Measurements from ENCODE around the gene SBF2.

The SBF2 gene

GRCh38 chr11:9735236-9735635 lies 558.8 kb downstream of the SBF2 start:
- DNase-seq = no peak

DNA sequence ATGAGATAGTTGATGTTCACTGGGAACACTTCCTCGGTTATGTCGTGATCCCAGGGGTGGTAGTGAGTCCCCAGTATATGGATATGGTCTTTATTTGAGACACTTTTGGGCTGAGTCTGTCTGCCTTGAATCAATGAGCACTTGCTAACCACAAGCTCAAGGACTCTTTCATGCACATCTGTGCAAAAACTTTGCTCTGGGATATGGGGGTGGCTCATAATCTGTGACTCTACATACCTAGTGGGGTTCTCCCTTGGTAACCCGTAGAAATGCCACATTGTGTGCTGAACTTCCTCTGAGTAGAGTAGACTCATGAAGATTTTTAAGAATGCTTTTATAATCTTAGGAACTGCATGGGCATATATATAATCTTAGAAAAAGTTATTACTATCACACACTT lies 560.8 kb downstream of the SBF2 start:
- DNase-seq = no peak

DNA sequence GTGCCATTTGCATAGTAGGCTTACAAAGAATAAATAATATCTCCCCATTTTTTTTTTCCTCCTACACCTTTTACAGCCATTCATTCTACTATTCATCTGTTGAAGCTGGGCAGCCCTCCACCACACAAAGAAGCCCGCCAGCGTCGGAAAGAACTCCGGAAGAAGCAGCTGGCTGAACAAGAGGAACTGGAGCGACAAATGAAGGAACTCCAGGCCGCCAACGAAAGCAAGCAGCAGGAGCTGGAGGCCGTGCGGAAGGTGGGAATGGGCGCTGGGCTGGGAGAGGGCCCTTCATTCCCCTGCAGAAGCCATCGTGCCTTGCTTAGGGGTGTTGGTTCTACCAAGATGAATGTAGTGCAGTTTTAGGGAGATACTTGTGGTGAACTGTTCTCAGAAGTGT lies 561.6 kb downstream of the SBF2 start:
- DNase-seq = no peak

- no peak for DNase-seq
These were observed 562.8 kb downstream of the SBF2 start for GRCh38 chr11:9731256-9731655.

All from inflammatory macrophage treated with lipopolysaccharide for 4 hours (primary cell).